HG03039 (cell line): Measurements from ENCODE around the gene CDK17.

Source experiments
- ATAC-seq: cut with Tn5 transposase; IDR thresholded peaks from one replicate; pipeline ENCODE4 v1.9.1; 2021; ENCODE audit warnings: mild to moderate bottlenecking, moderate library complexity; ENCODE audit not compliant: unreplicated experiment

CDK17 gene

GRCh38 chr12:96241846-96242256, 158.4 kb downstream of the CDK17 start:
- no peak for ATAC-seq

GRCh38 chr12:96241431-96241830, 158.8 kb downstream of the CDK17 start:
- ATAC-seq, result no peak

GRCh38 chr12:96240656-96241055, 159.6 kb downstream of the CDK17 start:
- no peak for ATAC-seq

GRCh38 chr12:96239711-96240635, 160.3 kb downstream of the CDK17 start:
- ATAC-seq, result no peak

GRCh38 chr12:96238336-96239047, 161.7 kb downstream of the CDK17 start:
- no peak for ATAC-seq

GRCh38 chr12:96237465-96238077, 162.7 kb downstream of the CDK17 start:
- ATAC-seq, result no peak

- ATAC-seq, result no peak
Measured at GRCh38 chr12:96237035-96237434, 163.2 kb downstream of the CDK17 start.

GRCh38 chr12:96236221-96236822, 163.9 kb downstream of the CDK17 start:
- ATAC-seq, result no peak

GRCh38 chr12:96235484-96235826, 164.8 kb downstream of the CDK17 start:
- ATAC-seq, result no peak

- no peak for ATAC-seq
Measured at GRCh38 chr12:96234591-96235483, 165.4 kb downstream of the CDK17 start.

GRCh38 chr12:96233939-96234461, 166.2 kb downstream of the CDK17 start:
- no peak for ATAC-seq

GRCh38 chr12:96233168-96233567, 167.1 kb downstream of the CDK17 start:
- ATAC-seq, result no peak

- ATAC-seq, result no peak
Measured at GRCh38 chr12:96230646-96231045, 169.6 kb downstream of the CDK17 start.

- ATAC-seq, result no peak
Measured at GRCh38 chr12:96228566-96229248, 171.5 kb downstream of the CDK17 start.
